Tibial nerve (tissue), 3 donors: Measurements from ENCODE around the gene KDM4F.

Source experiments
- POLR2A ChIP-seq, 2 donors: fragments of 450-650 bp; IDR thresholded peaks; one replicate each; pipeline ENCODE4 v1.6.1; 2017; ENCODE audit warnings: antibody characterized with exemption in 2 of 2, mild to moderate bottlenecking in 2 of 2, moderate library complexity in 2 of 2
- TF ChIP-seq, protein P1 (sequence below), 5 experiments: fragments of 200-600 bp in 3 of 5; fragments of 450-650 bp in 2 of 5; sonication (generic) in 3 of 5; IDR thresholded peaks; one replicate each; pipeline ENCODE4 v1.5.1; 2016 to 2019; ENCODE audit warnings: antibody characterized with exemption in 5 of 5, mild to moderate bottlenecking in 3 of 5, moderate library complexity in 2 of 5

DNA sequence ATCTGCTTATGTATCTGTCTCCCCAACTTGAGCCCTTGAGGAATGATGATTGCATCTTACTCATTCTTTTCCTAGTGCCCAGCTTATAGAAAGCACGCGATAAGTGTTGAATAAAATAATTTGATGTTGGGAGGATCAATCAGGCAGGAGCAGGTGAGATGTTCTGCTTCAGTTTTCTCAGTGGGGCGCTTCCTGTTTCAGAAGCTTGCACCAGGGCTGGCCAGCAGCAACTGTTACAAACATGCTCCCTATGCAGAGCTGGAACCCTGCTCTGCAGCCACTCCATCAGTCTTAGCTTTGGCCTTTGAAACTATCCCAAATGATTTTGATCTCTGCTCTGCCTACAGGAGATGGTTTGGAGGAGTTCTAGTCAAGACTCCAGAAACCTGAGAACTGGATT lies 44.3 kb downstream of the KDM4F start:
- no peak for TF ChIP-seq POLR2A (IDR thresholded peaks at IDR 0.05)
- TF ChIP-seq, protein P1, sequence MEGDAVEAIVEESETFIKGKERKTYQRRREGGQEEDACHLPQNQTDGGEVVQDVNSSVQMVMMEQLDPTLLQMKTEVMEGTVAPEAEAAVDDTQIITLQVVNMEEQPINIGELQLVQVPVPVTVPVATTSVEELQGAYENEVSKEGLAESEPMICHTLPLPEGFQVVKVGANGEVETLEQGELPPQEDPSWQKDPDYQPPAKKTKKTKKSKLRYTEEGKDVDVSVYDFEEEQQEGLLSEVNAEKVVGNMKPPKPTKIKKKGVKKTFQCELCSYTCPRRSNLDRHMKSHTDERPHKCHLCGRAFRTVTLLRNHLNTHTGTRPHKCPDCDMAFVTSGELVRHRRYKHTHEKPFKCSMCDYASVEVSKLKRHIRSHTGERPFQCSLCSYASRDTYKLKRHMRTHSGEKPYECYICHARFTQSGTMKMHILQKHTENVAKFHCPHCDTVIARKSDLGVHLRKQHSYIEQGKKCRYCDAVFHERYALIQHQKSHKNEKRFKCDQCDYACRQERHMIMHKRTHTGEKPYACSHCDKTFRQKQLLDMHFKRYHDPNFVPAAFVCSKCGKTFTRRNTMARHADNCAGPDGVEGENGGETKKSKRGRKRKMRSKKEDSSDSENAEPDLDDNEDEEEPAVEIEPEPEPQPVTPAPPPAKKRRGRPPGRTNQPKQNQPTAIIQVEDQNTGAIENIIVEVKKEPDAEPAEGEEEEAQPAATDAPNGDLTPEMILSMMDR (IDR thresholded peaks at IDR 0.05) = no peak
